ENCODE measurements around the gene MTO1. TPM values are rescaled to one million over a fixed set of nuclear protein-coding genes. Genes with fewer than 3 reads are reported as not detected.

Gene MTO1
- total RNA-seq, 1 donor from 2014 or later = 28.6 TPM

- H3K27me3 ChIP-seq = no peaks in the 10 kb centered on the region
- no peak overlapping the region for H3K4me3 ChIP-seq
- H3K36me3 ChIP-seq = no peaks in the 10 kb centered on the region
- H2AFZ ChIP-seq (replicated peaks) = no peak overlapping the region
- DNase-seq (ENCODE audit: low spot score) = no peak
- no peaks in the 10 kb centered on the region for H4K20me1 ChIP-seq (ENCODE audit: low read depth)
- no peaks in the 10 kb centered on the region for H3F3A ChIP-seq (ENCODE audit: low read depth)
- no peak overlapping the region for H3K9ac ChIP-seq
- Mint-ChIP-seq H3K4me1 (no peaks in the 10 kb centered on the region), H3K36me3 (no peaks in the 10 kb centered on the region), H3K9me3 (no peaks in the 10 kb centered on the region), H3K27me3 (ENCODE audit: insufficient read depth, low read depth) (no peaks in the 10 kb centered on the region), H3K4me3 (no peak overlapping the region), H3K27ac (no peak overlapping the region)
- H3K79me2 ChIP-seq (ENCODE audit: low read depth) = no peaks in the 10 kb centered on the region
- no peak overlapping the region for H3K4me2 ChIP-seq
- H3K4me1 ChIP-seq = no peaks in the 10 kb centered on the region
- no peak overlapping the region for H3K27ac ChIP-seq
- TF ChIP-seq EZH2 (IDR thresholded peaks at IDR 0.05) (no peak), EZH2phosphoT487 (IDR thresholded peaks at IDR 0.05) (no peak), CTCF (IDR thresholded peaks at IDR 0.05) (no peak)
- no peaks in the 10 kb centered on the region for H3K9me3 ChIP-seq (ENCODE audit: low read depth)
These were observed 40.0 kb upstream of the MTO1 start for GRCh38 chr6:73421534-73421933.

GRCh38 chr6:73435236-73435635 is 26.3 kb upstream of the MTO1 start:
- no peaks in the 10 kb centered on the region for H3K27me3 ChIP-seq
- no peaks in the 10 kb centered on the region for H3K9me3 Mint-ChIP-seq
- H3K27ac ChIP-seq = no peak overlapping the region
- H3K27me3 Mint-ChIP-seq (ENCODE audit: insufficient read depth, low read depth) = no peaks in the 10 kb centered on the region
- H3K9ac ChIP-seq = no peak overlapping the region
- H4K20me1 ChIP-seq (ENCODE audit: low read depth) = no peaks in the 10 kb centered on the region
- no peaks in the 10 kb centered on the region for H3F3A ChIP-seq (ENCODE audit: low read depth)
- H3K36me3 Mint-ChIP-seq = no peaks in the 10 kb centered on the region
- H3K4me3 Mint-ChIP-seq = no peak overlapping the region
- H3K4me3 ChIP-seq = no peak overlapping the region
- no peaks in the 10 kb centered on the region for H3K36me3 ChIP-seq
- H3K27ac Mint-ChIP-seq = no peak overlapping the region
- H3K4me1 Mint-ChIP-seq = no peaks in the 10 kb centered on the region
- H2AFZ ChIP-seq (replicated peaks) = no peak overlapping the region
- H3K4me1 ChIP-seq = no peaks in the 10 kb centered on the region
- DNase-seq (ENCODE audit: low spot score) = no peak
- no peak overlapping the region for H3K4me2 ChIP-seq
- no peak for TF ChIP-seq EZH2 (IDR thresholded peaks at IDR 0.05)
- no peak for TF ChIP-seq CTCF (IDR thresholded peaks at IDR 0.05)
- no peak for TF ChIP-seq EZH2phosphoT487 (IDR thresholded peaks at IDR 0.05)
- no peaks in the 10 kb centered on the region for H3K9me3 ChIP-seq (ENCODE audit: low read depth)
- H3K79me2 ChIP-seq (ENCODE audit: low read depth) = no peaks in the 10 kb centered on the region

GRCh38 chr6:73443555-73443954 is 18.0 kb upstream of the MTO1 start:
- TF ChIP-seq EZH2 (IDR thresholded peaks at IDR 0.05) (no peak), EZH2phosphoT487 (IDR thresholded peaks at IDR 0.05) (no peak), CTCF (IDR thresholded peaks at IDR 0.05) (no peak)
- no peaks in the 10 kb centered on the region for H3K27me3 Mint-ChIP-seq (ENCODE audit: insufficient read depth, low read depth)
- no peak overlapping the region for H3K27ac Mint-ChIP-seq

More at GRCh38 chr6:73443555-73443954, 18.0 kb upstream of the MTO1 start:
- Histone ChIP-seq H3K9me3 (ENCODE audit: low read depth) (no peaks in the 10 kb centered on the region), H3K4me1 (no peaks in the 10 kb centered on the region), H3K9ac (no peak overlapping the region), H3K27ac (no peak overlapping the region), H3K27me3 (no peaks in the 10 kb centered on the region), H3K79me2 (ENCODE audit: low read depth) (no peaks in the 10 kb centered on the region), H2AFZ (replicated peaks) (no peak overlapping the region), H3K36me3 (no peaks in the 10 kb centered on the region), H4K20me1 (ENCODE audit: low read depth) (no peaks in the 10 kb centered on the region), H3K4me2 (no peak overlapping the region), H3K4me3 (no peak overlapping the region), H3F3A (ENCODE audit: low read depth) (no peaks in the 10 kb centered on the region)
- Mint-ChIP-seq H3K4me1 (no peaks in the 10 kb centered on the region), H3K9me3 (no peaks in the 10 kb centered on the region), H3K36me3 (no peaks in the 10 kb centered on the region), H3K4me3 (no peak overlapping the region)
- DNase-seq (ENCODE audit: low spot score) = no peak

All from neural progenitor cell (in vitro differentiated cells).